B cell (primary cell): ENCODE results near the gene KRTAP3-3.

Source experiments
- EZH2 ChIP-seq: IDR thresholded peaks from 2 replicates; pipeline ENCODE4 v1.6.1; 2012; ENCODE audit warnings: borderline replicate concordance, low read depth, mild to moderate bottlenecking, moderate library complexity, low read length; ENCODE audit not compliant: insufficient read depth, poor library complexity, severe bottlenecking
- TF ChIP-seq, protein P1 (sequence below): fragments of 200-600 bp; IDR thresholded peaks from one replicate; pipeline ENCODE4 v1.8.0; 2022; ENCODE audit warnings: antibody characterized with exemption, mild to moderate bottlenecking

DNA sequence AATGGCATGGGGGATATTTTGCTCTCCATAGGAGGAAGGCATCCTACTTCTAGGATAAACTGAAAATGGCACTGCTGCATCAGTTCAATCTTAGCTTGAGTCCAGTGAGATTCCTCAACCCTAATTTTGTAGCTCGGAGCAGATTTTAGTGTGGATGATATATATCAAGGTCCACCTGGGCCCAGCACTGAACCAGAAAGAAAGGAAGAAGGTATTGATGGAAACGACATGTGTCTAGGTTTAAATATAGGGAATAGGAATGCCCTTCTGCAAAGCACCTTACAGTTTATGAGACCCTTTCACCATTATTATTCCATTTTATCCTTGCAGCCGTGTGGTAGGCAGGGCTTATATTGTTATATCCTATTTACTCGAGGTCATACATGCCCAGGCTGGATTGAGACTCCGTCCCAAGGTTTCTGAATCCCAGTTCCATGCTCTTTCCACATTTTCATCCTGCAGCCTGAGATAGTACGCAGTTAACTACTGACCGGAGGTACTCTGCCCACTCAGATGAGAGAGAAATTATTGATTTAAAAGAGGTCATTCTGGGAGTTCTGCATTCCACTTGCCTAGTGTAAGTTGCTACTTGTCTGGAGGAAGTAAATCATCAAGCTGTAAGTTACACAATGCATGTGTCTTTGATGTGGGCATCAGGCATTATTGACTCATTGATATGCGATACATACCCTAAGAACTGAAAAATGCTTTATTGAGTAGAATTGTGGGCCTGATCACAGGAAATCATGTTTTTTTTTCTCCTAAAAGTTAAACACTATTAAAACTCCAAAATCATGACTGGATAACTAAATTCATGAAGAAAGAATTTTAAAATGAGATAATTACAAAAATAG, 37.3 kb downstream of the KRTAP3-3 start:
- TF ChIP-seq, protein P1, sequence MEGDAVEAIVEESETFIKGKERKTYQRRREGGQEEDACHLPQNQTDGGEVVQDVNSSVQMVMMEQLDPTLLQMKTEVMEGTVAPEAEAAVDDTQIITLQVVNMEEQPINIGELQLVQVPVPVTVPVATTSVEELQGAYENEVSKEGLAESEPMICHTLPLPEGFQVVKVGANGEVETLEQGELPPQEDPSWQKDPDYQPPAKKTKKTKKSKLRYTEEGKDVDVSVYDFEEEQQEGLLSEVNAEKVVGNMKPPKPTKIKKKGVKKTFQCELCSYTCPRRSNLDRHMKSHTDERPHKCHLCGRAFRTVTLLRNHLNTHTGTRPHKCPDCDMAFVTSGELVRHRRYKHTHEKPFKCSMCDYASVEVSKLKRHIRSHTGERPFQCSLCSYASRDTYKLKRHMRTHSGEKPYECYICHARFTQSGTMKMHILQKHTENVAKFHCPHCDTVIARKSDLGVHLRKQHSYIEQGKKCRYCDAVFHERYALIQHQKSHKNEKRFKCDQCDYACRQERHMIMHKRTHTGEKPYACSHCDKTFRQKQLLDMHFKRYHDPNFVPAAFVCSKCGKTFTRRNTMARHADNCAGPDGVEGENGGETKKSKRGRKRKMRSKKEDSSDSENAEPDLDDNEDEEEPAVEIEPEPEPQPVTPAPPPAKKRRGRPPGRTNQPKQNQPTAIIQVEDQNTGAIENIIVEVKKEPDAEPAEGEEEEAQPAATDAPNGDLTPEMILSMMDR, result no peak
- TF ChIP-seq EZH2, result no peak
